ENCODE results near the gene TMEM52.
"Not testable (repeated sequence)": the region's sequence is repeated elsewhere in the genome, so short reads cannot be mapped to it uniquely, and the experiment has no call there.

The TMEM52 gene

GRCh38 chr1:1945782-1946393 lies 26.8 kb upstream of the TMEM52 start:
- DNase-seq (ENCODE audit: low spot score): no peak

DNA sequence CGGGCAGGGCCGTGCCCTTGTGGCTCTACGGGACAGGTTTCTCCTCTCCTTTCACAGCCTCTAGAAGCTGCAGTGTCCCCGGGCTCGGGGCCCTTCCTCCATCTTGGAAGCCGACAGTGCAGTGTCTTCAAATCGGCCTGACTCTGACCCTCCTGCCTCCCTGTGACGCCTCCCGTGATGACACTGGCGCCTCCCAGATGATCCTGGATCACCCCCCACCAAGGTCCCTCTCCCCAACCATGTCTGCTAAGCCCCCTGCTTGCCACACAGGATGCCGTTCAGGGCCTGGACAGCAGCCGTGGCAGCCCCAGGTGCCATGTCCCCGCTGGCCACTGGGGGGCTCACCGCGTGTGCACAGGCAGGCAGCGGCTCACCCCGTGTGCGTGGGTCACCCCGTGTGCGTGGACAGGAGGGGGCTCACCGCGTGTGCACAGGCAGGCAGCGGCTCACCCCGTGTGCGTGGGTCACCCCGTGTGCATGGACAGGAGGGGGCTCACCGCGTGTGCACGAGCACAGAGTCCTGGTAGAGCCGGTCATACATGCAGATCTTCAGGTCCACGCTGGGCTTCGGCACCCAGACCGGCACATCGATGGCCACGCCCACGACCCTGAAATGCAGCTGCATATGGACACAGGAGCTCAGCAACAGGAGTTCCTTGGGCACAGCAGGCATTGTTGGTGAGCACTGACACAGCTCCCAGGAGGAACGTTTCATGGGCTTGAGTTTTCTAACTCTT lies 24.9 kb upstream of the TMEM52 start:
- peak; percentile 40 for DNase-seq (ENCODE audit: low spot score)

DNA sequence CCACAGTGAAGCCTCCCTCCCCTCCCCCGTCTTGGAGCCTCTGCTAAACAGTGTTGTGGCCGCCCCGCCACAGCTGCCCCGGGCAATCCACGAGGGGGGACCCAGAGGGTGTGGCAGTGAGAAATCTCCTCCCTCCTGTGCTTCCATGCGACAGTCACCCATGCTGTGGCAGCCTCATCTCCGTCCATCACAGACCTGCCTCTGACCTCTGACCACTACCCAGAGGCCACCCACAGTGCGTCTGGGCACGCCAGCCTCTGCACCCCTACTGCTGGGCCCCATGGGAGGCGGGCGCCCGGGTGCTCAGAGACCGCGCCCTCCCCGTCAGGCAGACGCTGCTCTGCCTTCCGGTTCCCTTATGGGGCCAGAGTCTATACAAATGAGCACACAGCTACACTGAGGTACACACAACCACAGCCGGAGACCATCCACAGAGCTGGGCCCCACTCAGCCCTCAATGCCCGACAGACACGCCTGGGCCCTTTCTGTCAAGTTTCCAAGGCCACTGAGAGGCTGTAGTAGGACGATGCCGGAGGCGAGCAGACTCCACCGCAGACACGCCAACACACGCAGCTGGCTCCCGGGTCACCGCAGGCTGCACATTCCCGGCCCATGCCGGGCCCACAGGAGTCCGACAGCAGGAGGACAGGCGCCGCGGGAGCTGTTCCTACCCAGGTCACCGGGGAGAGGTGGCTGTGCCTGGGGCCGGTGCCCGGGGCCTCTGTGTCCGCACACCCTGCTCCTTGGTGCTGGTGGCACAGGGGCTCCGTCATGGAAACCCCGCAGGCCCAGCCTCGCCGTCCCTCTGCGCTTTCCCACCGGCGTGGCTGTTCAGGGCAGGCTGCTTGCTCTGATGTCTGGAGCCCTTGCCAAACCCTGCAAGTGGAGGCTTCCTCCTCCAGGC lies 23.9 kb upstream of the TMEM52 start:
- no peak for DNase-seq (ENCODE audit: low spot score)

DNA sequence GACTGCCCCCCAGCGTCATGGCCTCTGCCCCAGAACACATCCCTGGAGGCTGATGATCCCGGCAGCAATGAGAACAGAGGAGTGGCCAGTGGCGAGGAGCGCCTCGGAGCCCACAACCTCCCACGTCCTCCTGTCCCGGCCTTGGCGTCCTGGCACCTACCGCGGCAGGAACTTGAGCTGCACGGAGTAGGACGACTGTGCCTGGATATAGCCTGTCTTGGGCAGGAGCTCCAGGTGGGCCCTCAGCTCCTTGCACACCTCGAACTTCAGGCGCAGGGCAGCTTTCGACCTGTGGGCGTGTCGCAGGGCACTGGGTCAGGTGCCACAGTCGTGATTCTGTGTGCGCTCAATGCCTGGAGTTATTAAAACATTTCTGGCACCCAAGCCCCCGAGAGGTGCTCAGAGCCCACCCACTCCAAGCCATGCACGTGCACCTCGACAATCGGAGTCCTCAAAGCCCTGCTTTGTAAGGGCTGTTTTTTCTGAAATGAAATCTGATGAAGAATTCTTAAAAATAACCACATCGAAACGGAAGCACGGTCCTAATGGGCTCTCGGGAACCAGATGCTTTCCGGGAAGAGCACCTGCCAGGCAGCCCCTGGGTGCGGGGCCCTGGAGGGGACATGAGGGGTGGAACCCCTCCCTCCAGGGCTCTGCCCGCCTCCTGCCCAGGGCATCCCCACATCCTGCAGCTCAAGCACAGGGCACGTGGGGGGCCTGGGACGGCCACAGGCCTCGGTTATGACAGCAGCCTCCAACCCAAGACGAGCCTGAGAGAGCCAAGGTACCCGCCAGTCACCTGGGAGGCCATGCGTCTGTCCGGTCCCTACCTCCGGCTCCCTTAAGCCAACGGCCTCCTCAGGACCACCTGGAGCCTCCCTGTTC lies 23.0 kb upstream of the TMEM52 start:
- DNase-seq (ENCODE audit: low spot score): no peak

DNA sequence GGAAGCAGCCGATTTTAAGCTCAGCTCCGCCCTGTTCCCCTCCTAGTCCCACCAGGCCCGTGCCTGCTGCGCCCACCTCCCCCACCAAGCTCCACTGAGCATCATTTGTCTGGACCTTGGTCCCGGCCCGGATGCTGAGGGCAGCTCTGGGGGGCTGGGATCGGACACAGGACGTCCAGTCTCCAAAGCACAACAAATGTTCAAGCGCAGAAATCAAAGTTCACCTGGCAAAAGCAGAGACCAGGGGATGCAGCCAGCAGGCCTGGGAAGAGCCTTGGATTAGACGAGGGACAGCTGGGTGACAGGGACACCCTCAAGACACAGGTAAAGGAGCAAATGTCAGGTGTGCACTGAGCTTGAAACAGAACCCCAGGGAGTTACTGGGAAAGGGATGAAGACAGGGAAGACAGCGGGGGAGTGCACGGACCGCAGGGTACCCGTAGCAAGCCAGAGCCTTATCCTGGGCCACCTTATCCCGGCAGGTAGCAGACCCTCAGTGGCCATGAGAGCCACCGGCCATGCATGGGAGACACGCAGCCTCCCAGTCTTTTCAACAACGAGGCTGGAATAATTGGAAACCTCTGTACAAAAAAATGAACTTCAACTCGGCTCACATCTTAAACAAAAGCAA lies 22.2 kb upstream of the TMEM52 start:
- no peak for DNase-seq (ENCODE audit: low spot score)

GRCh38 chr1:1940123-1940425 lies 21.0 kb upstream of the TMEM52 start:
- no peak for DNase-seq (ENCODE audit: low spot score)

DNA sequence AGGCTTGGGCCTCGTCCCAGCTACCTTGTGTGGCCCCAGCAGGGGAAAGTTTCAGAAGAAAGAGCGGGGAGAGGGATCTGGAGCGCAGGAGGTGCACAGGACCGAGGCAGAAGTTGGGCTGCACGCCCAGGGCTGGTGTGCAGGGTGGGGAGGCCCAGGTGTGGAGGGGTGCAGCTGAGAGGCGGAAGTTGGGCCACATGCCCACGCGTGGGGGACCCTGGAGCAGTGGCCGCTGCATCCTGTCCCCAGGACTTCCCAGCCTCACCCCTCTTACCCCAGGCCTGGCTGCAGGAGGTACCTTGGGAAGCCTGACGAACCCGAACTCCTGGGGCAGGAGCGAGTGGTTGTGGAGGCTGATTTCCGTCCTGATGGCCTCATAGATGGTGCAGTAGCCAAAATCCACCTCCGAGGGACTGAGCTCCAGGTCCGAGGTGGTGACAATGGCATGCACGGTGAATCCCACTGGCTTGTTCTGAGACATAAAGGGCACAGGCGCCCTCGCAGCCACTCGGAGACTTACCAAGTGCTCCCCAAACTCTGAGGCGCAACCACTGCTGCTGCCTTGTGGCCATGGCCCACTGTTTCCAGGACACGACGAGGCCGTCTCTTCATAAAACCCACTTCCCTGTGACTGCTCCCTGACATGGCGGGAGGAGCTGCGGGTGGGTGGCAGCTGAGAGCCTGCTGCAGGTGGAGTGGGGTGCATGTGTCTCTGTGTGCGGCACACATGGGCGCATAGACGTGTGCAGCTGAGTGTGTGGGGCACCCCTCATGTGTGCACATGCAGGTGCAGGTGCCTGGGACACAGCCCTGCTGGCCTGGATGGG lies 20.4 kb upstream of the TMEM52 start:
- DNase-seq (ENCODE audit: low spot score): no peak

GRCh38 chr1:1938613-1939295 lies 19.7 kb upstream of the TMEM52 start:
- DNase-seq (ENCODE audit: low spot score): no peak

DNA sequence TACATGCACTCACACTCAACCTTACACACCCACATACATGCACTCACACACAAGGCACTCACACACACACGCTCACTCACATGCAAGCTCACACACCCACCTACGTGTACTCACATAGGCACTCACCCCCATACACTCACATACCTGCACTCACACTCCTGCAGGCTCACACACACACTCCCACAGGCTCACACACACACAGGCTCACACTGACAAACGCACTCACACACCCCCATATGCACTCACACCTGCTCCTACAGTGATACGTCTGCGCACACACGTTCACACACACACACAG lies 19.1 kb upstream of the TMEM52 start:
- no peak for DNase-seq (ENCODE audit: low spot score)

DNA sequence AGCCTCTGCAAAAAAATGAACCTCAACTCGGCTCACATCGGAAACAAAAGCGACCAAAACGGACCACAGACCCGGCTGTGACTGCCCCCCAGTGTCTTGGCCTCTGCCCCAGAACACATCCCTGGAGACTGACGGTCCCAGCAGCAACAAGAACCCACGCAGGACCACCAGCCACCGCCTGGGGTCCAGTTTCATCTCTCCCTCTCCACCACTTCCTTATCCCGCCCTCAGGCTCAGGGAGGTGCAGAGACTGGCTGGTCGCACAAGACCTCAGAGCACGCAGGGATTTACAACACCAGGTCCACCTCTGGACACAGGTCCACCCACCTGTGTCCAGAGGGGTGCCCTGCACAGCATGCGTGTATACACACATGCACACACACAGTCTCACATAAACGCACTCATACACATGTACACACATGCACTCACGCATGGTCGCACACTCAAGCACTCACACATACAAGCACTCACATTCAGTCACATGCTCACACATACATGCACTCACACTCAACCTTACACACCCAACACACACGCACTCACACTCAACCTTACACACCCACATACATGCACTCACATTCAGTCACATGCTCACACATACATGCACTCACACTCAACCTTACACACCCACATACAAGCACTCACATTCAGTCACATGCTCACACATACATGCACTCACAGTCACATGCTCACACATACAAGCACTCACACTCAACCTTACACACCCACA lies 18.6 kb upstream of the TMEM52 start:
- DNase-seq (ENCODE audit: low spot score): no peak

DNA sequence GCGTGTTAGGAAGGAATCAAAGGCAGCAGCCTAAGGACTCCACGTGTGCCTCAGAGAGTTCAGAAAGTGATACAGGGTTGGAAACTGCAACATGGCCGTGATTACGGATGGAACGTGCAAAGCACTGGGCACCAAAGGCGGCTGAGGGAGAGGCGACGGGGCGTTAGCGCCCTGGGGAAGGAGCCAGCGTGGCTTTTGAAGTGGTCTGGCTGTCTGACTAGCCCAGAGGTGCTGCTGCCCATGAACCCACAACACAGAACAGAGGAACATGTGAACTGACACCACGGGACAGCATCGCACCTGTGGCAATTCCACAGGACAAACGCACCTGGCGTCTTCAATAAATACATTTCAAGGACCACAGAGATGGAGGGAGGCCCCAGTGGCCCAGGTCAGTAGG lies 18.0 kb upstream of the TMEM52 start:
- no peak for DNase-seq (ENCODE audit: low spot score)

DNA sequence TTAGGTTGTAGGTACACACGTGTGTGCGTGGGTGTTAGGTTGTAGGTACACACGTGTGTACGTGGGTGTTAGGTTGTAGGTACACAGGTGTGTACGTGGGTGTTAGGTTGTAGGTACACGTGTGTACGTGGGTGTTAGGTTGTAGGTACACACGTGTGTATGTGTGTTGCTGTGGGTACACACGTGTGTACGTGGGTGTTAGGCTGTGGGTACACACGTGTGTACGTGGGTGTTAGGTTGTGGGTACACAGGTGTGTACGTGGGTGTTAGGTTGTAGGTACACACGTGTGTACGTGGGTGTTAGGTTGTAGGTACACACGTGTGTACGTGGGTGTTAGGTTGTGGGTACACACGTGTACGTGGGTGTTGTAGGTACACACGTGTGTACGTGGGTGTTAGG lies 15.8 kb upstream of the TMEM52 start:
- not testable (repeated sequence) for DNase-seq (ENCODE audit: low spot score)

GRCh38 chr1:1929639-1930545 lies 10.8 kb upstream of the TMEM52 start:
- no peak for DNase-seq (ENCODE audit: low spot score)

DNA sequence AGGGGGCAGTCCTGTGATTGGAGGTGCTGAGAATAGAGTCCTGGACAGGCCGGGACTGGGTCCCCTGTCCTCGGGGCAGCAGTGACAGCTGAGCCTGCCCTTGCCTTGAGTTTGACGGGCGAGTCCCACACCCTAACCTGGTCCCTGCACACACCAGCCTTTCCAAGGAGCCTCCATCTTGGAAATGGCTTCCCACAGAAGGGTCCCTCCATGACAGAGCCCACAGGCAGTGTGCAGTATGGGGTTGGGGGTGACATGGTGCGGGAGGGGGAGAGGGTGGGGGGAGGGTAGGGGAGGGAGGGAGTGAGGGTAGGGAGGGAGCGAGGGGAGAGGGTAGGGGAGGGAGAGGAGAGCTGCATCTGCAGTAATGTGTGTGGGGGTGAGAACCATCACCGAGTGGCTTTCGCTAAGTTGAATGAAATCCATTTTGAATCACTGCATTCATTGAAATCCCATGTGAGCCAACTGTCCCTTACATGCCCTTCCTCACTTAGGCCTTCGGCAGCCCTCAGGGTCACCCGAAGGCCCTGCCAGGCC lies 10.1 kb upstream of the TMEM52 start:
- no peak for DNase-seq (ENCODE audit: low spot score)

- no peak for DNase-seq (ENCODE audit: low spot score)
Observed at GRCh38 chr1:1928231-1929101, 9.4 kb upstream of the TMEM52 start.

GRCh38 chr1:1927751-1928150 lies 8.7 kb upstream of the TMEM52 start:
- no peak for DNase-seq (ENCODE audit: low spot score)

Measured in activated CD4-positive, alpha-beta T cell treated with anti-CD3 and anti-CD28 coated beads, Interleukin-2, Interleukin-4, amounts not matched to agents 100 ng/mL and 50 ng/mL, durations not matched to agents 16 hours and 8 hours (primary cell).